Neuronal stem cell (in vitro differentiated cells): ENCODE data around the gene ADAMTS17.
A peak's percentile ranks its signal among the peaks of the same experiment; 100 is the strongest.

Experiments
- DNase-seq: peaks from one replicate; pipeline ENCODE4 v3.0.0-alpha.2; 2013; ENCODE audit warnings: low spot score
- H2AFZ ChIP-seq: one replicate; pipeline ENCODE4 v1.6.1; 2013; ENCODE audit warnings: mild to moderate bottlenecking, low read length, inconsistent platforms
- H2AK5ac ChIP-seq: 2 replicates; pipeline ENCODE4 v1.6.1; 2013; ENCODE audit warnings: low read depth, mild to moderate bottlenecking, inconsistent platforms, low read length, moderate library complexity, mixed read lengths
- H2BK120ac ChIP-seq: 2 replicates; pipeline ENCODE4 v1.6.1; 2013; ENCODE audit warnings: low read depth, mild to moderate bottlenecking, inconsistent platforms, low read length, moderate library complexity, mixed read lengths
- H2BK12ac ChIP-seq: one replicate; pipeline ENCODE4 v1.6.1; 2013; ENCODE audit warnings: low read length, inconsistent platforms
- H2BK15ac ChIP-seq: 2 replicates; pipeline ENCODE4 v1.6.1; 2013; ENCODE audit warnings: mild to moderate bottlenecking, low read length, inconsistent platforms, mixed read lengths
- H2BK5ac ChIP-seq: one replicate; pipeline ENCODE4 v1.6.1; 2013; ENCODE audit warnings: inconsistent platforms, mild to moderate bottlenecking, low read length, moderate library complexity
- H3K14ac ChIP-seq: one replicate; pipeline ENCODE4 v1.6.1; 2013; ENCODE audit warnings: low read length, inconsistent platforms
- H3K18ac ChIP-seq: 2 replicates; pipeline ENCODE4 v1.6.1; 2013; ENCODE audit warnings: low read length, inconsistent platforms
- H3K23ac ChIP-seq: 2 replicates; pipeline ENCODE4 v1.6.1; 2013; ENCODE audit warnings: low read depth, mild to moderate bottlenecking, mixed read lengths, low read length, inconsistent platforms; ENCODE audit not compliant: poor library complexity
- H3K27ac ChIP-seq: replicated peaks from 3 replicates; pipeline ENCODE4 v1.5.1; 2013; ENCODE audit warnings: low read length, inconsistent platforms
- H3K27me3 ChIP-seq, 3 experiments: 2 replicates each; pipeline ENCODE4 v1.6.1; 2013; ENCODE audit warnings: low read length in 3 of 3, mild to moderate bottlenecking in 2 of 3, inconsistent platforms in 1 of 3, low read depth in 1 of 3, mixed read lengths in 1 of 3, moderate library complexity in 1 of 3; ENCODE audit not compliant: control insufficient read depth in 3 of 3, insufficient read depth in 3 of 3
- H3K36me3 ChIP-seq, 2 donors: replicated peaks in 1 of 2; 2 replicates each; pipeline ENCODE4 v1.6.1; 2013; ENCODE audit warnings: low read length in 2 of 2; ENCODE audit not compliant: control insufficient read depth in 2 of 2, insufficient read depth in 2 of 2
- H3K4ac ChIP-seq: 2 replicates; pipeline ENCODE4 v1.6.1; 2013; ENCODE audit warnings: inconsistent platforms, mild to moderate bottlenecking, low read length, moderate library complexity
- H3K4me1 ChIP-seq, 2 donors: 1 replicate in 1 of 2; 2 replicates in 1 of 2; pipeline ENCODE4 v1.6.1; 2013; ENCODE audit warnings: low read length in 2 of 2, low read depth in 1 of 2; ENCODE audit not compliant: control insufficient read depth in 2 of 2, insufficient read depth in 1 of 2
- H3K4me2 ChIP-seq: one replicate; pipeline ENCODE4 v1.6.1; 2013; ENCODE audit warnings: mild to moderate bottlenecking, low read length, inconsistent platforms; ENCODE audit not compliant: insufficient read depth, poor library complexity, severe bottlenecking
- H3K4me3 ChIP-seq, 2 donors: 2 replicates each; pipeline ENCODE4 v1.5.1; 2013; ENCODE audit warnings: low read length in 2 of 2, mild to moderate bottlenecking in 2 of 2, inconsistent platforms in 1 of 2, moderate library complexity in 1 of 2
- H3K79me1 ChIP-seq: one replicate; pipeline ENCODE4 v1.6.1; 2013; ENCODE audit warnings: low read depth, mild to moderate bottlenecking, inconsistent platforms, low read length, moderate library complexity
- H3K9ac ChIP-seq: one replicate; pipeline ENCODE4 v1.6.1; 2013; ENCODE audit warnings: mild to moderate bottlenecking, low read depth, low read length, inconsistent platforms; ENCODE audit not compliant: poor library complexity
- H3K9me3 ChIP-seq, 2 donors: replicated peaks in 1 of 2; 2 replicates each; pipeline versions ENCODE3 to v1.6.1; 2013; ENCODE audit warnings: low read length in 2 of 2, mild to moderate bottlenecking in 2 of 2, inconsistent platforms in 1 of 2, low read depth in 1 of 2, mixed read lengths in 1 of 2, moderate library complexity in 1 of 2; ENCODE audit not compliant: control insufficient read depth in 2 of 2, insufficient read depth in 1 of 2
- H4K8ac ChIP-seq: one replicate; pipeline ENCODE4 v1.6.1; 2013; ENCODE audit warnings: low read depth, mild to moderate bottlenecking, inconsistent platforms, low read length, moderate library complexity
- H4K91ac ChIP-seq: one replicate; pipeline ENCODE4 v1.6.1; 2013; ENCODE audit warnings: low read length, low read depth, mild to moderate bottlenecking, inconsistent platforms; ENCODE audit not compliant: poor library complexity
- WGBS, 2 donors: extraction: QIAGEN DNeasy Blood & Tissue Kit; methylation state at CpG; one replicate each; pipeline ENCODE4 v1.1.7; 2013; ENCODE audit warnings: missing lambda C conversion rate in 2 of 2, mixed read lengths in 1 of 2; ENCODE audit not compliant: insufficient read length in 2 of 2, insufficient replicate concordance in 1 of 2; ENCODE audit errors: extremely low coverage in 2 of 2; 5-methylcytosine and 5-hydroxymethylcytosine counted together

Gene ADAMTS17

DNA sequence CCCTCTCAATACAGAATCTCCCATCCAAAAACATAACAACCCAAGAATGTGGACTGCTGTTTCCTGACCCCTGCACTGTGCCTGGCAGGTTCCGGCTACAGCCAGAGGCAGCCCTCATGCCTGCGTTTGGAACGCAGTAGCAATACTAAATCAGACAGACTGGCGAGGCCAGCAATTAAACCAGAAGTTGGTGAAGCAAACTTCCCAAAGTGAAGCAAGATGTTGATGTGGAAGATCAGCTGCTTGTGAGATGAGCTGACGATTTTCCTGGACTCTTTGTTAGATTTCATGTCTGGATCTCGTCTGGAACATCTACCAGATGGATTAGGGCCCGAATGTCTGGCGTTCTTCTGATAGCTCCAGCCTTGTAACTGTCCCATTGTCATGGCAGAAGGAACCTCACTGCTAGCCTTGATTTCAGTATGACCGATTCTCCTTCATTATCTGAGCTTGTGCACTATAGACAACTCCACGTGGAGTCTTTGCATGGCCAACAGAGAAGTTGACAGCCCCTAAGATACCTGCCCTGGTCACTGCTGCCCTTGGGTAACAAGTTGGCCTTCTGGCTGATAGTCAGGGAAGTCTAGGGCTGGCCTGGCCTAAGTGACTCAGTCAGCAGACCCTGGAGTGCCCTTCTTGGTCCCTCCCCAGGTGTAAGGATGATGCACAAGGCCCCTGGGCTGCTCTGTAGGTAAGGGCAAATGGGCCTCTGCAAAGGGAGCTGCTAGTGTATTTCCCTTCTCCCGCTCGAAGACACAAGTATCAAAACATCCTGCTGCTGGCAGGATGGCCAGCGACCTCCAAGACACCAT is 126.5 kb downstream of the ADAMTS17 start:
- WGBS, 2 donors, result no CpG with 5 or more reads among the region's 13 CpGs
- no peak overlapping the region for H3K4ac ChIP-seq
- no peak overlapping the region for H2BK5ac ChIP-seq
- no peak overlapping the region for H4K91ac ChIP-seq
- H3K4me1 ChIP-seq, result no peaks in the 10 kb centered on the region
- H3K27ac ChIP-seq, result no peak overlapping the region
- H3K4me2 ChIP-seq, result no peak overlapping the region
- H3K23ac ChIP-seq, result no peak overlapping the region
- H2AFZ ChIP-seq, result no peak overlapping the region
- DNase-seq, result no peak
- H3K18ac ChIP-seq, result peak overlapping the region; percentile 18
- no peak overlapping the region for H3K14ac ChIP-seq
- H2BK15ac ChIP-seq, result no peak overlapping the region
- no peak overlapping the region for H2BK120ac ChIP-seq
- H2BK12ac ChIP-seq, result no peak overlapping the region
- H3K79me1 ChIP-seq, result no peaks in the 10 kb centered on the region
- H4K8ac ChIP-seq, result no peak overlapping the region
- H3K9ac ChIP-seq, result no peak overlapping the region
- no peaks in the 10 kb centered on the region for H3K27me3 ChIP-seq
- H3K9me3 ChIP-seq, result no peaks in the 10 kb centered on the region
- H3K36me3 ChIP-seq, result no peaks in the 10 kb centered on the region
- H2AK5ac ChIP-seq, result peak overlapping the region; percentile 34
- no peak overlapping the region for H3K4me3 ChIP-seq

DNA sequence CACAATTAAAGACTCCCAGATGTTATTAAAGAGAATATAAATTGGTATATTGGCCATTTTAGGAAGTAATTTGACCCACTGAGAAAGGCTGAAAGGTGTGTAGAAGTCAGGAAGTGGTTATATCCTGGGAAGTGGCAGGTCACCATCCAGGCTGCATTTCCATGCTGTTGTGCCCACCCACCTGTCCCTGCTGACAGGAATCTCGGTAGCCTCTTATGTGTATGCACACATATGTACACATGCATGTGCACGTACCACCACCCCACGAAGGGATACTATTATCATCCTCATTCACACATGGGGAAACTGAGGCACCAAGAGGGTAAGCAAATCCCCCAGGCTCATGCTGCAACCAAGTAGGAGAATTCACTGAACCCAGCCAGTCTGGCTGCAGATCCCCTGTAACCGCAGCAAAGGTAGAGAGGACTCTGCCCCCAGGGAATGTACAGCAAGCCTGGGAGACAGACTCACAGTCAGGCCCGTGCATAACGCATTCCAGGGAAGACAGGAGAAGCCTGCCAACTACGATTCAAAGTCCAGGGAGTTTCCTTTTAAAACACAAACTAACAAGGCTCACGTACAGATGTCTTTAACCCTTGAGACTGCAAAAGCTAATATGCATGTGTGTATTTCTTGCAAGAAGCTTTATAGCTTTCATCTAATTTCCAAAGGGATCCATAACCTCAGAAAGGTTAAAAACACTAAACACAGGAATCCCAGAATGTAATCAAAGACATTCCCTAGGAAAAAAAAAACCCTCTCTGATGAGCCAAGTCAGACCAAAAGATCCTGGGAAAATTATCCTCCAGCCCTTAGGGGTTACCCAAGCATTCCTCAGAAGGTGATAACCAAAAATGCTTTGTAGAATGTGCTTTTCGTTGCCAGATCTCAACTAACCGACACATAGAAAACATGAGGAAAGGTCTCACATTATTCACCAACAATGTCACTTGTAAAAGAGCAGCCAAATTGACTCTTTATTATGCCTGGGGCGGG is 129.6 kb downstream of the ADAMTS17 start:
- Histone ChIP-seq H3K79me1 (no peaks in the 10 kb centered on the region), H3K4me1 (no peaks in the 10 kb centered on the region), H3K4ac (no peak overlapping the region), H3K9me3 (no peaks in the 10 kb centered on the region), H3K23ac (no peak overlapping the region), H4K91ac (no peak overlapping the region), H2AFZ (no peak overlapping the region), H2BK120ac (peak overlapping the region; percentile 32), H3K14ac (no peak overlapping the region), H3K9ac (no peak overlapping the region), H3K18ac (no peak overlapping the region), H2BK5ac (no peak overlapping the region), H3K4me3 (no peak overlapping the region), H2BK12ac (no peak overlapping the region), H3K4me2 (no peak overlapping the region), H3K27ac (no peak overlapping the region), H4K8ac (no peak overlapping the region), H2AK5ac (no peak overlapping the region), H3K27me3 (no peaks in the 10 kb centered on the region), H3K36me3 (no peaks in the 10 kb centered on the region), H2BK15ac (no peak overlapping the region)
- no CpG with 5 or more reads among the region's 11 CpGs for WGBS, 2 donors
- DNase-seq, result no peak

DNA sequence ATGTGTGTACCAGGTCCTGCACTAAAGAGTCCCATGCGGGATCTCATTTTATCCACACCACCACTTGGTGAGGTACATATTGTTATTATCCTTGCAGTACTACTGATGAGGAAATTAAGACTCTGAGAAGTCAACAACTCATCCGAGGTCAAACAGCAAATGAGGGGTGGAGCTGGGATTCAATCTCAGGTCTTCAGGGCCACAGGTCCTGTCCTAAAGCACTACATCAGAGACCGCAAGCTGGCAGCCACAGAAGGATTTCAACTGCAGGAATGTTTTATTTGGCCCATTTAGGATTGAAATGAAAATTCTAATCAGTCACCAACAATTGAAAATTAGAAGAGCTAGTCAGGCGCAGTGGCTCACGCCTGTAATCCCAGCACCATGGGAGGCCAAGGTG is 131.4 kb downstream of the ADAMTS17 start:
- Histone ChIP-seq H2BK12ac (no peak overlapping the region), H3K9me3 (no peaks in the 10 kb centered on the region), H2AFZ (no peak overlapping the region), H3K27me3 (no peaks in the 10 kb centered on the region), H3K14ac (no peak overlapping the region), H2AK5ac (no peak overlapping the region), H3K18ac (no peak overlapping the region), H3K23ac (no peak overlapping the region), H3K4ac (no peak overlapping the region), H3K36me3 (no peaks in the 10 kb centered on the region), H4K8ac (no peak overlapping the region), H2BK15ac (no peak overlapping the region), H3K4me3 (no peak overlapping the region), H2BK120ac (no peak overlapping the region), H3K79me1 (no peaks in the 10 kb centered on the region), H4K91ac (no peak overlapping the region), H3K4me2 (no peak overlapping the region), H2BK5ac (no peak overlapping the region), H3K9ac (no peak overlapping the region), H3K4me1 (no peaks in the 10 kb centered on the region), H3K27ac (no peak overlapping the region)
- WGBS, 2 donors, result no CpG with 5 or more reads among the region's 5 CpGs
- no peak for DNase-seq
